ENCODE data around the gene MED25. TPM values are rescaled to one million over a fixed set of nuclear protein-coding genes. Genes with fewer than 3 reads are reported as not detected.

MED25 gene
- total and polyA plus RNA-seq, 2 of the 8 experiments (the other 6 are each of a cell fraction or from before 2014, with no cell fraction given) = 21.6 to 71.4 TPM

DNA sequence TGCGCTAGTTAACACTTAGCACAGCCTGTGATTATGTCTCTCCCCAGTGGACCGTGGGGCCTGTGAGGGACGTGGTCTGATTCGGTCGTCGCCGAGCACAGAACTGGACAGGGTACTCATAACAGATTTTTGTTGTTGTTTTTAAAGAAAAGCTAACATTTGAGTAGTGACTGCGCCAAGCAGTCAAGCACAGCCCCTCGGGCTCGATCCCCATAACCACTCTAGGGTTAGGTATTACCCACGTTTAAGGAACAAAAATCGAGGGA is 32.1 kb downstream of the MED25 start:
- no peak overlapping the region for H2BK5ac ChIP-seq (ENCODE audit: low read depth, low read length)
- H3K56ac ChIP-seq (replicated peaks; ENCODE audit: insufficient read length, low read depth, low read length) = no peak overlapping the region
- FAIRE-seq = no peak
- no peak overlapping the region for H2AFZ ChIP-seq (ENCODE audit: low read length)
- peaks cover 18% of the 10 kb centered on the region for H3K79me1 ChIP-seq (ENCODE audit: low read depth, low read length)
- H3K9ac ChIP-seq (replicated peaks in 1 of 4; ENCODE audit: extremely low read depth in 1 of 4, low read depth in 3 of 4, low read length in 3 of 4) = peak overlapping the region in 1 of 4 experiments; percentile 68; a peak in 4 of 7 replicates
- no peak overlapping the region for H2BK20ac ChIP-seq (ENCODE audit: low read length)
- H2BK12ac ChIP-seq (ENCODE audit: low read depth, low read length) = 0 out of 2 replicates have a peak overlapping the region, but pooled peaks have one; percentile 60
- no peak overlapping the region for H4K5ac ChIP-seq (ENCODE audit: insufficient read length, low read depth, low read length)
- peaks cover 10% of the 10 kb centered on the region; the same call in 1 of the 2 replicates for H3K23me2 ChIP-seq (ENCODE audit: low read depth, low read length)
- H3K27me3 ChIP-seq (replicated peaks in 1 of 4; ENCODE audit: control insufficient read depth in 3 of 4, extremely low read depth in 1 of 4, insufficient read depth in 3 of 4, low read length in 3 of 4) = no peaks in the 10 kb centered on the region; a peak in 1 of 7 replicates
- no peak overlapping the region for H3K27ac ChIP-seq (ENCODE audit: low read depth, low read length)
- peak overlapping the region; percentile 72 to 74 for H3K4me2 ChIP-seq (ENCODE audit: insufficient read depth in 1 of 2, low read depth in 2 of 2, low read length in 2 of 2)
- TF ChIP-seq FOSL1 (IDR thresholded peaks at IDR 0.05; ENCODE audit: insufficient read depth, low read depth, low read length) = no peak
- TF ChIP-seq CHD2 (IDR thresholded peaks at IDR 0.05; ENCODE audit: low read length) = no peak
- no peak for TF ChIP-seq SUZ12 (IDR thresholded peaks at IDR 0.05; ENCODE audit: low read length)
- 62% methylated on average over 12 of the region's 12 CpGs; no CpG with 5 or more reads in 1 of the 2 experiments for WGBS, 2 experiments (ENCODE audit: extremely low coverage in 1 of 2, insufficient coverage in 1 of 2, insufficient read length in 1 of 2, insufficient replicate concordance in 2 of 2, low coverage in 1 of 2, low lambda C conversion rate in 2 of 2, missing lambda C conversion rate in 1 of 2)
- no peak overlapping the region for H4K8ac ChIP-seq (ENCODE audit: extremely low read depth, insufficient read depth, low read length)
- H3K14ac ChIP-seq (ENCODE audit: insufficient read length) = no peak overlapping the region
- H2BK15ac ChIP-seq (ENCODE audit: low read length) = no peak overlapping the region
- H3K9me3 ChIP-seq (ENCODE audit: insufficient read depth in 2 of 2, low read depth in 1 of 2, low read length in 1 of 2) = no peaks in the 10 kb centered on the region
- no peak overlapping the region for H2BK120ac ChIP-seq (replicated peaks; ENCODE audit: low read depth, low read length)
- H3K4ac ChIP-seq (replicated peaks; ENCODE audit: insufficient read length, low read depth, low read length) = no peak overlapping the region
- H2AK5ac ChIP-seq (ENCODE audit: low read depth, low read length) = peak overlapping the region; percentile 93; the same call in 1 of the 2 replicates
- peaks cover 17 to 28% of the 10 kb centered on the region in 2 experiments for H3K79me2 ChIP-seq (ENCODE audit: control insufficient read depth in 1 of 2, insufficient read depth in 2 of 2, low read length in 2 of 2)
- no peak for DNase-seq (ENCODE audit: low read depth in 1 of 2, low spot score in 2 of 2)
- peak overlapping the region; percentile 64 to 88 (median 80); a peak in 7 of 8 replicates for H3K4me3 ChIP-seq (ENCODE audit: extremely low read depth in 1 of 4, insufficient read depth in 2 of 4, low read depth in 3 of 4, low read length in 4 of 4)
- ChIA-PET POLR2A (ENCODE audit: partially characterized antibody) (interaction anchor here (0.7 to 12.4 kb wide), 29 partner anchors 9 to 174 kb away, joined by 3 to 247 read pairs (median 5); partner anchors contain the start of genes ADM5, AKT1S1, AP2A1 and ATF5), CTCF (ENCODE audit: partially characterized antibody) (interaction anchor here (0.6 to 1.8 kb wide), 6 partner anchors 13 to 160 kb away, joined by 3 to 7 read pairs (median 3); partner anchors contain the start of gene ADM5)
- H4K91ac ChIP-seq (replicated peaks; ENCODE audit: insufficient read length, low read length) = no peak overlapping the region
- H4K20me1 ChIP-seq (replicated peaks in 1 of 2; ENCODE audit: control insufficient read depth in 1 of 2, insufficient read depth in 2 of 2, low read length in 2 of 2) = peaks cover 22 to 30% of the 10 kb centered on the region in 2 experiments
- H3K23ac ChIP-seq (ENCODE audit: insufficient read length) = no peak overlapping the region
- peaks cover 0 to 16% (median 7%) of the 10 kb centered on the region in 4 experiments; a peak in 3 of 8 replicates for H3K36me3 ChIP-seq (ENCODE audit: control insufficient read depth in 2 of 4, insufficient read depth in 4 of 4, low read length in 3 of 4)
- H3K18ac ChIP-seq (ENCODE audit: extremely low read depth, low read length) = no peak overlapping the region
- peaks cover 3 to 9% (median 6%) of the 10 kb centered on the region in 4 experiments for H3K4me1 ChIP-seq (replicated peaks in 1 of 4; ENCODE audit: control insufficient read depth in 3 of 4, insufficient read depth in 4 of 4, low read length in 3 of 4)
